Measurements from ENCODE around the gene RPS19.

DNA sequence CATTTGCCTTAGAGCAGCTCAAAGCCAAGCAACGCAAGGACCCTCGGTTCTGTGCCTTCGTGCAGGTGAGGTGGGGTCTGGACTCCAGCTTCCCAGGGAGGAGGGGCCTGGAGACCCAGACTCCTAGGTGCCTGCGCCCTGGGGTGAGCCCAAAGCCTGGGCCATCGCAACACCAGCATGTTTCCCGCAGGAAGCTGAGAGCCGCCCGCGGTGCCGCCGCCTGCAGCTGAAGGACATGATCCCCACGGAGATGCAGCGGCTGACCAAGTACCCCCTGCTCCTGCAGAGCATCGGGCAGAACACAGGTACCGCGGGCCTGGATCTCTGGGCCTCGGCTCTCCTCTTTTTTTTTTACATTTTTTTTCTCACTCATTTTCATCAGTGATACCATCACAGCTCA, 42.5 kb downstream of the RPS19 start:
- TF ChIP-seq, protein P1, sequence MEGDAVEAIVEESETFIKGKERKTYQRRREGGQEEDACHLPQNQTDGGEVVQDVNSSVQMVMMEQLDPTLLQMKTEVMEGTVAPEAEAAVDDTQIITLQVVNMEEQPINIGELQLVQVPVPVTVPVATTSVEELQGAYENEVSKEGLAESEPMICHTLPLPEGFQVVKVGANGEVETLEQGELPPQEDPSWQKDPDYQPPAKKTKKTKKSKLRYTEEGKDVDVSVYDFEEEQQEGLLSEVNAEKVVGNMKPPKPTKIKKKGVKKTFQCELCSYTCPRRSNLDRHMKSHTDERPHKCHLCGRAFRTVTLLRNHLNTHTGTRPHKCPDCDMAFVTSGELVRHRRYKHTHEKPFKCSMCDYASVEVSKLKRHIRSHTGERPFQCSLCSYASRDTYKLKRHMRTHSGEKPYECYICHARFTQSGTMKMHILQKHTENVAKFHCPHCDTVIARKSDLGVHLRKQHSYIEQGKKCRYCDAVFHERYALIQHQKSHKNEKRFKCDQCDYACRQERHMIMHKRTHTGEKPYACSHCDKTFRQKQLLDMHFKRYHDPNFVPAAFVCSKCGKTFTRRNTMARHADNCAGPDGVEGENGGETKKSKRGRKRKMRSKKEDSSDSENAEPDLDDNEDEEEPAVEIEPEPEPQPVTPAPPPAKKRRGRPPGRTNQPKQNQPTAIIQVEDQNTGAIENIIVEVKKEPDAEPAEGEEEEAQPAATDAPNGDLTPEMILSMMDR (IDR thresholded peaks at IDR 0.05): no peak
- no peak for TF ChIP-seq POLR2AphosphoS5 (IDR thresholded peaks at IDR 0.05)

All from esophagus muscularis mucosa (tissue), 3 donors.